DOHH2 (cell line): Measurements from ENCODE around the gene CDK4.

Experiments used
- H3F3A ChIP-seq: fragments of 200-600 bp; sonication (generic), shearing (Covaris generic); 2 replicates; pipeline ENCODE4 v1.6.0; 2016; ENCODE audit warnings: antibody characterized with exemption, mild to moderate bottlenecking; ENCODE audit not compliant: control insufficient read depth, insufficient read depth
- H3K27ac ChIP-seq: fragments of 200-600 bp; sonication (generic); 2 replicates; pipeline ENCODE4 v1.5.1; 2014; ENCODE audit warnings: low read depth, mild to moderate bottlenecking, low read length, moderate library complexity
- H3K27me3 ChIP-seq: fragments of 200-600 bp; sonication (generic); 2 replicates; pipeline ENCODE4 v1.6.1; 2014; ENCODE audit warnings: mild to moderate bottlenecking, low read length, mixed read lengths; ENCODE audit not compliant: control insufficient read depth
- H3K36me3 ChIP-seq: fragments of 200-600 bp; sonication (generic); 2 replicates; pipeline ENCODE4 v1.6.1; 2014; ENCODE audit warnings: mild to moderate bottlenecking, low read length, moderate library complexity, mixed read lengths; ENCODE audit not compliant: control insufficient read depth
- H3K4me1 ChIP-seq: fragments of 200-600 bp; sonication (generic); 2 replicates; pipeline ENCODE4 v1.6.1; 2014; ENCODE audit warnings: mild to moderate bottlenecking, low read length, mixed read lengths; ENCODE audit not compliant: control insufficient read depth
- H3K4me2 ChIP-seq: fragments of 200-600 bp; sonication (generic); 2 replicates; pipeline ENCODE4 v1.6.0; 2014; ENCODE audit warnings: mild to moderate bottlenecking, low read length, moderate library complexity
- H3K4me3 ChIP-seq: fragments of 200-600 bp; sonication (generic); 2 replicates; pipeline ENCODE4 v1.5.1; 2014; ENCODE audit warnings: mild to moderate bottlenecking, low read length, mixed read lengths
- H3K79me2 ChIP-seq: fragments of 200-600 bp; sonication (generic); 2 replicates; pipeline ENCODE4 v1.6.1; 2014; ENCODE audit warnings: mild to moderate bottlenecking, low read length, mixed read lengths; ENCODE audit not compliant: control insufficient read depth
- H3K9me2 ChIP-seq: fragments of 200-600 bp; sonication (generic); replicated peaks from 2 replicates; pipeline ENCODE4 v1.6.1; 2014; ENCODE audit warnings: mild to moderate bottlenecking, low read length, mixed read lengths; ENCODE audit not compliant: control insufficient read depth
- H3K9me3 ChIP-seq: fragments of 200-600 bp; sonication (generic); 2 replicates; pipeline ENCODE4 v1.6.1; 2014; ENCODE audit warnings: antibody characterized with exemption, low read length, mixed read lengths; ENCODE audit not compliant: control insufficient read depth, insufficient read depth
- H4K20me1 ChIP-seq: fragments of 200-600 bp; sonication (generic); 2 replicates; pipeline ENCODE4 v1.6.0; 2014; ENCODE audit warnings: low read depth, mild to moderate bottlenecking, antibody characterized with exemption, low read length, moderate library complexity; ENCODE audit not compliant: control insufficient read depth, insufficient read depth
- EZH2phosphoT487 ChIP-seq: fragments of 200-600 bp; sonication (generic); IDR thresholded peaks from 2 replicates; pipeline ENCODE4 v1.6.1; 2017; ENCODE audit warnings: borderline replicate concordance, mild to moderate bottlenecking, antibody characterized with exemption, low read length, moderate library complexity, mixed read lengths
- TF ChIP-seq, protein P1 (sequence below): fragments of 200-600 bp; sonication (generic); IDR thresholded peaks from one replicate; pipeline ENCODE4 v1.5.1; 2014; ENCODE audit warnings: antibody characterized with exemption, mild to moderate bottlenecking, low read depth, low read length; ENCODE audit not compliant: poor library complexity, severe bottlenecking

CDK4 gene

DNA sequence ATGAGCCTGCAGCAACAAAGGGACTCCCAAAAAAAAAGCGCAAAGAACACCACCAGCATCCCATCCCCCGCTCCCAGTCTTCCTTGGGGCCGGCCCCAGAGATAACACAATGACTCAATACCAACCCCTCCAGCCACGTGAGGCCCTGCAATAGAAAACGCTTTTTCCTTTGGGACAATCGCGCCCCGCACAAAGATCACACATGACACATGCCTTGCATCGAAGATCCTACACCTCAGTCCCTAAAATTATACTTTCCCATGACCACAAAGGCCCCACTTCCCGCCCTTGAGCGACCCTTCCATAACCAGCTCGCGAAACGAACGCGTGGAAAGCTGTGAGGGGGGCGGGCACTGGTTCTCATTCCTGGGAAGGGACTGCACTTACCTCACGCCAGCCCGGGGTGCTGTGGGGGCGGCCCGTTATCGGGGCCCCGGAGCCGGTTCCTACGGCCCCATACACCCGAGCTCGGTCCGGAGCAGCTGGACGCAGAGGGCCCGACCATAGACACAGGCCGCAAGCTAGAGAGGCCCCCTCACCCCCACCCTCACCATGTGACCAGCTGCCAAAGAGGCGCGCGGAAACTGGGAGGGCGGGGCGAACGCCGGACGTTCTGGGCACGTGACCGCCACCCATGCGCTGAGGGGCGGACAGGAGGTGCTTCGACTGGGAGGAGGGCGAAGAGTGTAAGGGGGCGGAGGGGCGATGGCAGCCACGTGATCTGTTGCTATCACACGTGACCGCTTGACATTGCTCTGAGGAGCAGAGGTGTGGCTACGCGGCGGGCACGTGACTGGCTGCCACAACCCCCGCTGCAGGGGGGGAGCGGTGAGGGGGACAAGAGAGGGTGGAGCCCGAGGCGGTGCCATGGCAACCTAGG, at the start of gene CDK4:
TSS of gene CDK4 (minus strand) at position 523 of the 880 bp plus-strand sequence. CDS start 593 bp downstream, outside the sequence.
- Histone ChIP-seq H3K27ac (peak within 1 kb of the TSS; percentile 57), H3K9me2 (no peaks in the 10 kb centered on the region), H3K4me1 (peaks cover 42% of the 10 kb centered on the region), H3K4me3 (peak within 1 kb of the TSS; percentile 98), H3K9me3 (no peaks in the 10 kb centered on the region), H3K27me3 (no peaks in the 10 kb centered on the region), H3K79me2 (peaks cover 52% of the 10 kb centered on the region), H3F3A (peaks cover 30% of the 10 kb centered on the region), H3K4me2 (peak within 1 kb of the TSS; percentile 78), H4K20me1 (no peaks in the 10 kb centered on the region; the same call in 1 of the 2 replicates), H3K36me3 (peaks cover 55% of the 10 kb centered on the region)
- TF ChIP-seq, protein P1, sequence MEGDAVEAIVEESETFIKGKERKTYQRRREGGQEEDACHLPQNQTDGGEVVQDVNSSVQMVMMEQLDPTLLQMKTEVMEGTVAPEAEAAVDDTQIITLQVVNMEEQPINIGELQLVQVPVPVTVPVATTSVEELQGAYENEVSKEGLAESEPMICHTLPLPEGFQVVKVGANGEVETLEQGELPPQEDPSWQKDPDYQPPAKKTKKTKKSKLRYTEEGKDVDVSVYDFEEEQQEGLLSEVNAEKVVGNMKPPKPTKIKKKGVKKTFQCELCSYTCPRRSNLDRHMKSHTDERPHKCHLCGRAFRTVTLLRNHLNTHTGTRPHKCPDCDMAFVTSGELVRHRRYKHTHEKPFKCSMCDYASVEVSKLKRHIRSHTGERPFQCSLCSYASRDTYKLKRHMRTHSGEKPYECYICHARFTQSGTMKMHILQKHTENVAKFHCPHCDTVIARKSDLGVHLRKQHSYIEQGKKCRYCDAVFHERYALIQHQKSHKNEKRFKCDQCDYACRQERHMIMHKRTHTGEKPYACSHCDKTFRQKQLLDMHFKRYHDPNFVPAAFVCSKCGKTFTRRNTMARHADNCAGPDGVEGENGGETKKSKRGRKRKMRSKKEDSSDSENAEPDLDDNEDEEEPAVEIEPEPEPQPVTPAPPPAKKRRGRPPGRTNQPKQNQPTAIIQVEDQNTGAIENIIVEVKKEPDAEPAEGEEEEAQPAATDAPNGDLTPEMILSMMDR = no peak
- TF ChIP-seq EZH2phosphoT487 = no peak

DNA sequence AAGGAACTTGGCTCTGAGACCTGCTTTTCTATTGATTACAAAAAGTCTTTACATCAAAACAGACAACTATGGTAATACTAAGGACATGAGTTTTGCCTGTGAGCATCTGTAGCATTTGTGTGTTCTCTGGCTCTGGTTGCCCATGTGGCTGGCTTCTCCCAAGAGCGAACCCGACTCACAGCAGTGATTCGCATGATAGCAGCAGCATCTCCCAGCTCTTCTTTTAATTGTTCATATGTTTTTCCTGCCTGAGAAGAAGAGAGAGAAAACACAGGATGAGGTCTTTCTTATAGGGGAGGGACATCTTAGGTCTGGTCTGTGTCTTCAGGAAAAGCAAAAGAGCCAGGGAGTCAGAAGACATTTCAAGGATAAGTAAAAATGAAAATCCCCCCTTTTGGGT, 48.9 kb upstream of the CDK4 start:
- no peak for TF ChIP-seq EZH2phosphoT487
- TF ChIP-seq, protein P1 = no peak
- peaks cover 29% of the 10 kb centered on the region for H3K36me3 ChIP-seq

DNA sequence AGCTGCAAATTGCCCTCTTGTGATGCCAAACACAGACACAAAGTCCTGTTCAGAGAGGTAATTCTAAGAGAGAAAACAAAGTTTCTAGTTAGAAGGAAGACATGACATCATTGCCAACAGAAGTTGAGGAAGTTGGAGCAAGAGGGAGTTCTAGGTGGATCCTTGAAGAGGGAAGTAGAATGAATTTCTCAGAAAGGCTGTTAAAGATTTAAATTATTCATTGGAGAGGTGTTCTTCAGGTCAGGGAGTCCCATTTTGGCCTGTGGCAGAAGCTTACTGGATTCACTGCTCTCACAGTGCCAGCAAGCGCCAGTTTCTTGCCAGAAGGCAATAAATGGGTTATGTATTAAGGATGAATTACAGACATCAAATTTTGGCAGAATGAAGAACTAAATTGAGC, 45.8 kb upstream of the CDK4 start:
- no peaks in the 10 kb centered on the region for H3K9me3 ChIP-seq
- no peaks in the 10 kb centered on the region for H3K4me1 ChIP-seq
- H3K27me3 ChIP-seq = no peaks in the 10 kb centered on the region
- H3K9me2 ChIP-seq = no peaks in the 10 kb centered on the region
- H3K4me3 ChIP-seq = no peak overlapping the region
- H3K79me2 ChIP-seq = no peaks in the 10 kb centered on the region
- H3K4me2 ChIP-seq = no peak overlapping the region
- H4K20me1 ChIP-seq = no peaks in the 10 kb centered on the region
- H3F3A ChIP-seq = 0 out of 2 replicates have a peak, but pooled peaks cover 7% of the 10 kb centered on the region
- H3K36me3 ChIP-seq = peaks cover 51% of the 10 kb centered on the region
- H3K27ac ChIP-seq = no peak overlapping the region
- no peak for TF ChIP-seq EZH2phosphoT487
- TF ChIP-seq, protein P1 = no peak

More for the DNA sequence above, 48.9 kb upstream of the CDK4 start:
- Histone ChIP-seq H3K27ac (no peak overlapping the region), H4K20me1 (no peaks in the 10 kb centered on the region), H3K9me2 (no peaks in the 10 kb centered on the region), H3F3A (0 out of 2 replicates have a peak, but pooled peaks cover 7% of the 10 kb centered on the region), H3K4me1 (no peaks in the 10 kb centered on the region), H3K9me3 (no peaks in the 10 kb centered on the region), H3K4me3 (no peak overlapping the region), H3K27me3 (no peaks in the 10 kb centered on the region), H3K4me2 (no peak overlapping the region), H3K79me2 (no peaks in the 10 kb centered on the region)
